HepG2 (cell line): ENCODE data around the gene MYADML2. TPM values are rescaled to one million over a fixed set of nuclear protein-coding genes. Genes with fewer than 3 reads are reported as not detected.

Experiments used
- MLLT10 ChIP-seq: sonication (generic); formaldehyde crosslinking; IDR thresholded peaks from 2 replicates; pipeline ENCODE4 v1.4.0; 2020; ENCODE audit warnings: missing genetic modification reagents
- PCBP1 ChIP-seq: fragments of 200-400 bp; formaldehyde crosslinking; IDR thresholded peaks from 2 replicates; pipeline ENCODE4 v1.6.1; 2017; ENCODE audit warnings: mild to moderate bottlenecking, low read depth, low read length, borderline replicate concordance
- PHF21A ChIP-seq: sonication (generic); formaldehyde crosslinking; IDR thresholded peaks from 2 replicates; pipeline ENCODE4 v1.5.0; 2020; ENCODE audit warnings: mild to moderate bottlenecking, missing genetic modification reagents
- PLRG1 ChIP-seq: fragments of 450-650 bp; conservative IDR thresholded peaks from 2 replicates; pipeline ENCODE4 v1.6.1; 2016
- ZNF143 ChIP-seq: sonication (generic); formaldehyde crosslinking; IDR thresholded peaks from 2 replicates; pipeline ENCODE4 v1.4.0; 2020; ENCODE audit warnings: missing genetic modification reagents
- ZNF510 ChIP-seq: sonication (generic); formaldehyde crosslinking; IDR thresholded peaks from 2 replicates; pipeline ENCODE4 v1.4.0; 2020; ENCODE audit warnings: low read depth, mild to moderate bottlenecking, missing genetic modification reagents
- ZNF652 ChIP-seq: IDR thresholded peaks from 2 replicates; pipeline ENCODE4 v1.6.1; 2016; ENCODE audit warnings: low read depth, borderline replicate concordance
- ZNF687 ChIP-seq: sonication (generic); formaldehyde crosslinking; IDR thresholded peaks from 2 replicates; pipeline ENCODE4 v1.5.1; 2020; ENCODE audit warnings: mild to moderate bottlenecking, missing genetic modification reagents, moderate library complexity
- ZNF816 ChIP-seq: sonication (generic); formaldehyde crosslinking; IDR thresholded peaks from 2 replicates; pipeline ENCODE4 v1.8.0; 2022; ENCODE audit warnings: missing genetic modification reagents, mild to moderate bottlenecking, borderline replicate concordance
- ZSCAN30 ChIP-seq: sonication (generic); formaldehyde crosslinking; IDR thresholded peaks from 2 replicates; pipeline ENCODE4 v1.5.0; 2020; ENCODE audit warnings: mild to moderate bottlenecking, missing genetic modification reagents
- polyA plus RNA-seq, 8 experiments: library from polyadenylated mRNA; depleted of rRNA in 3 of 8; stranded (reverse) in 7 of 8; unstranded in 1 of 8; fragments of >200 nt; fragmentation: Illumina TruSeq in 4 of 8; extraction: Trizol in 4 of 8; gene quantifications; 2 replicates each; pipeline versions ENCODE4 v1.2.1 to v1.2.3, GENCODE V29; 2011 to 2016; ENCODE audit warnings: low read depth in 4 of 8, missing spikeins in 1 of 8, mixed read lengths in 1 of 8; ENCODE audit not compliant: insufficient read depth in 1 of 8
- total RNA-seq, 5 experiments: library from RNA; depleted of rRNA; stranded (reverse); fragments of >200 nt; fragmentation: Illumina TruSeq; extraction: Trizol; gene quantifications; 2 replicates each; pipeline ENCODE4 v1.2.3, GENCODE V29; 2016; ENCODE audit warnings: low read depth in 1 of 5
- TF ChIP-seq, protein P1 (sequence below): IDR thresholded peaks from 2 replicates; pipeline ENCODE4 v1.6.1; 2018; ENCODE audit warnings: missing genetic modification reagents
- TF ChIP-seq, protein P2 (sequence below): sonication (generic); formaldehyde crosslinking; IDR thresholded peaks from 2 replicates; pipeline ENCODE4 v1.5.0; 2020; ENCODE audit warnings: mild to moderate bottlenecking, missing genetic modification reagents, moderate library complexity
- TF ChIP-seq, protein P3 (sequence below): sonication (generic); formaldehyde crosslinking; IDR thresholded peaks from 2 replicates; pipeline ENCODE4 v1.4.0; 2020; ENCODE audit warnings: missing genetic modification reagents
- TF ChIP-seq, protein P4 (sequence below): sonication (generic); formaldehyde crosslinking; IDR thresholded peaks from 2 replicates; pipeline ENCODE4 v1.5.0; 2020; ENCODE audit warnings: mild to moderate bottlenecking, missing genetic modification reagents

Gene MYADML2
- total and polyA plus RNA-seq, 2 of the 13 experiments (the other 11 are each of a cell fraction or from before 2014, with no cell fraction given) = not detected

DNA sequence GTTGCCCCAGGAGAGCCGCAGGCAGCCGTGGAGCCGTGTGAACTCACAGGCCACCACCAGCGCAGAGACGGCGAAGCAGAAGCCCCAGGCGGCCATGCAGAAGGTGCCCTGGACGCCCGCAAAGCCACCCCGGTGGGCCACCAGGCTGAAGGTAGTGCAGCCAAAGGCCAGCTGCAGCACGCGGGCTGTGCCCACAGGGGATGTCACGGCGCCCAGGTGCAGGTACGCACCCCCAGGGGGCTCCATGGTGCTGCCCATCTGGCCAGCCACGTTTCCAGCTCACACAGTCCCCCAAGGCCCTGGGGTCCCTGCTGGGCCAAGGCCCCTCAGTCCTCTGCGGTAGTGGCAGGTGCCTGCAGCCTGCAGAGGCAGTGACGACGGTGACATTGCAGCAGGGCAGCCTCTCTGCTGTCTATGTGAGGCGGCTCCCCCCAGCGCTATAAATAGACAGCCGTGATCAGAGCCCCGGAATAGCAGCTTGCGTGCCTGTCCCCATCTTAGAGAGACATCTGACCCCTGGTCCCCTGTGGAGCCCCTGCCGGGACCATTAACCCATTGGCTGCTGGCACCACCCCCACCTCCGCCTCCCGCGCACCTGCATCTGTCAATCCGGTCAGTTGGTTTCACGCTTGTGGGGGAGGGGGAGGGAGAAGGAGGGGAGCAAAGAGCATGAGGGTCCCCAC lies 5.4 kb downstream of the MYADML2 start (continued):
- TF ChIP-seq ZNF687 (CRISPR knock-in tag) = peak; percentile 26; the same call in 1 of the 2 replicates
- TF ChIP-seq, protein P1, sequence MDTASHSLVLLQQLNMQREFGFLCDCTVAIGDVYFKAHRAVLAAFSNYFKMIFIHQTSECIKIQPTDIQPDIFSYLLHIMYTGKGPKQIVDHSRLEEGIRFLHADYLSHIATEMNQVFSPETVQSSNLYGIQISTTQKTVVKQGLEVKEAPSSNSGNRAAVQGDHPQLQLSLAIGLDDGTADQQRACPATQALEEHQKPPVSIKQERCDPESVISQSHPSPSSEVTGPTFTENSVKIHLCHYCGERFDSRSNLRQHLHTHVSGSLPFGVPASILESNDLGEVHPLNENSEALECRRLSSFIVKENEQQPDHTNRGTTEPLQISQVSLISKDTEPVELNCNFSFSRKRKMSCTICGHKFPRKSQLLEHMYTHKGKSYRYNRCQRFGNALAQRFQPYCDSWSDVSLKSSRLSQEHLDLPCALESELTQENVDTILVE (CRISPR knock-in tag) = no peak
- peak; percentile 82; the same call in 1 of the 2 replicates for TF ChIP-seq PCBP1
- no peak for TF ChIP-seq PLRG1
- no peak for TF ChIP-seq ZNF143 (CRISPR knock-in tag)
- TF ChIP-seq, protein P2, sequence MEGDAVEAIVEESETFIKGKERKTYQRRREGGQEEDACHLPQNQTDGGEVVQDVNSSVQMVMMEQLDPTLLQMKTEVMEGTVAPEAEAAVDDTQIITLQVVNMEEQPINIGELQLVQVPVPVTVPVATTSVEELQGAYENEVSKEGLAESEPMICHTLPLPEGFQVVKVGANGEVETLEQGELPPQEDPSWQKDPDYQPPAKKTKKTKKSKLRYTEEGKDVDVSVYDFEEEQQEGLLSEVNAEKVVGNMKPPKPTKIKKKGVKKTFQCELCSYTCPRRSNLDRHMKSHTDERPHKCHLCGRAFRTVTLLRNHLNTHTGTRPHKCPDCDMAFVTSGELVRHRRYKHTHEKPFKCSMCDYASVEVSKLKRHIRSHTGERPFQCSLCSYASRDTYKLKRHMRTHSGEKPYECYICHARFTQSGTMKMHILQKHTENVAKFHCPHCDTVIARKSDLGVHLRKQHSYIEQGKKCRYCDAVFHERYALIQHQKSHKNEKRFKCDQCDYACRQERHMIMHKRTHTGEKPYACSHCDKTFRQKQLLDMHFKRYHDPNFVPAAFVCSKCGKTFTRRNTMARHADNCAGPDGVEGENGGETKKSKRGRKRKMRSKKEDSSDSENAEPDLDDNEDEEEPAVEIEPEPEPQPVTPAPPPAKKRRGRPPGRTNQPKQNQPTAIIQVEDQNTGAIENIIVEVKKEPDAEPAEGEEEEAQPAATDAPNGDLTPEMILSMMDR (CRISPR knock-in tag) = peak; percentile 26; the same call in 1 of the 2 replicates
- TF ChIP-seq, protein P3, sequence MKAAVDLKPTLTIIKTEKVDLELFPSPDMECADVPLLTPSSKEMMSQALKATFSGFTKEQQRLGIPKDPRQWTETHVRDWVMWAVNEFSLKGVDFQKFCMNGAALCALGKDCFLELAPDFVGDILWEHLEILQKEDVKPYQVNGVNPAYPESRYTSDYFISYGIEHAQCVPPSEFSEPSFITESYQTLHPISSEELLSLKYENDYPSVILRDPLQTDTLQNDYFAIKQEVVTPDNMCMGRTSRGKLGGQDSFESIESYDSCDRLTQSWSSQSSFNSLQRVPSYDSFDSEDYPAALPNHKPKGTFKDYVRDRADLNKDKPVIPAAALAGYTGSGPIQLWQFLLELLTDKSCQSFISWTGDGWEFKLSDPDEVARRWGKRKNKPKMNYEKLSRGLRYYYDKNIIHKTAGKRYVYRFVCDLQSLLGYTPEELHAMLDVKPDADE = no peak
- TF ChIP-seq ZSCAN30 (CRISPR knock-in tag) = no peak
- TF ChIP-seq, protein P4, sequence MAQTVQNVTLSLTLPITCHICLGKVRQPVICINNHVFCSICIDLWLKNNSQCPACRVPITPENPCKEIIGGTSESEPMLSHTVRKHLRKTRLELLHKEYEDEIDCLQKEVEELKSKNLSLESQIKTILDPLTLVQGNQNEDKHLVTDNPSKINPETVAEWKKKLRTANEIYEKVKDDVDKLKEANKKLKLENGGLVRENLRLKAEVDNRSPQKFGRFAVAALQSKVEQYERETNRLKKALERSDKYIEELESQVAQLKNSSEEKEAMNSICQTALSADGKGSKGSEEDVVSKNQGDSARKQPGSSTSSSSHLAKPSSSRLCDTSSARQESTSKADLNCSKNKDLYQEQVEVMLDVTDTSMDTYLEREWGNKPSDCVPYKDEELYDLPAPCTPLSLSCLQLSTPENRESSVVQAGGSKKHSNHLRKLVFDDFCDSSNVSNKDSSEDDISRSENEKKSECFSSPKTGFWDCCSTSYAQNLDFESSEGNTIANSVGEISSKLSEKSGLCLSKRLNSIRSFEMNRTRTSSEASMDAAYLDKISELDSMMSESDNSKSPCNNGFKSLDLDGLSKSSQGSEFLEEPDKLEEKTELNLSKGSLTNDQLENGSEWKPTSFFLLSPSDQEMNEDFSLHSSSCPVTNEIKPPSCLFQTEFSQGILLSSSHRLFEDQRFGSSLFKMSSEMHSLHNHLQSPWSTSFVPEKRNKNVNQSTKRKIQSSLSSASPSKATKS (CRISPR knock-in tag) = no peak
- TF ChIP-seq MLLT10 = no peak
- no peak for TF ChIP-seq ZNF510 (CRISPR knock-in tag)
- TF ChIP-seq PHF21A (CRISPR knock-in tag) = 0 out of 2 replicates have a peak, but pooled peaks have one; percentile 16
- peak; percentile 80 for TF ChIP-seq ZNF652 (CRISPR knock-in tag)
- no peak for TF ChIP-seq ZNF816 (CRISPR knock-in tag)
